Peyer's patch (tissue), 4 donors: ENCODE results near the gene OR51A2.

Source experiments
- POLR2A ChIP-seq, 2 donors: fragments of 450-650 bp; IDR thresholded peaks; one replicate each; pipeline ENCODE4 v1.5.1; 2017; ENCODE audit warnings: antibody characterized with exemption in 2 of 2, mild to moderate bottlenecking in 2 of 2, moderate library complexity in 2 of 2
- TF ChIP-seq, protein P1 (sequence below), 6 experiments: fragments of 450-650 bp in 4 of 6; fragments of 200-600 bp in 2 of 6; sonication (generic) in 1 of 6; IDR thresholded peaks; one replicate each; pipeline ENCODE4 v1.5.1; 2017 to 2019; ENCODE audit warnings: antibody characterized with exemption in 6 of 6, mild to moderate bottlenecking in 3 of 6, moderate library complexity in 1 of 6

DNA sequence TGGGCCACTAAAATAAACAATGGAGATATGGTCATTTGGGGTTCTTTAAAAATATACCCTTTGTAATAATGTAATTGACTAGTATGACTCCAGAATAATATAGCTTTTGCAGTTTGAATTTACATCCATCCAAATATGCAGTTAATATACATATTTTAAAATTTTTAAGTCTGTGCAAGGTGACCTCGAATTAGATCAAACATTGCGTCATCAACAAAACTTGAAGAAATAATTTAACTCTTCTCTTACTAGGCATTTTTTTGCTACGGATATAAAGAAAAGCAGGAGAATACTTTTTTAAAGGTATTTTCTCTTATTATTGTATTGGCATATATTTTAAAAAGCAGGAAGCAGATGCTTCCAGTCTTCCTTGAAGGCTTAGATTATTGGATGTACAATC, 18.8 kb downstream of the OR51A2 start:
- TF ChIP-seq, protein P1, sequence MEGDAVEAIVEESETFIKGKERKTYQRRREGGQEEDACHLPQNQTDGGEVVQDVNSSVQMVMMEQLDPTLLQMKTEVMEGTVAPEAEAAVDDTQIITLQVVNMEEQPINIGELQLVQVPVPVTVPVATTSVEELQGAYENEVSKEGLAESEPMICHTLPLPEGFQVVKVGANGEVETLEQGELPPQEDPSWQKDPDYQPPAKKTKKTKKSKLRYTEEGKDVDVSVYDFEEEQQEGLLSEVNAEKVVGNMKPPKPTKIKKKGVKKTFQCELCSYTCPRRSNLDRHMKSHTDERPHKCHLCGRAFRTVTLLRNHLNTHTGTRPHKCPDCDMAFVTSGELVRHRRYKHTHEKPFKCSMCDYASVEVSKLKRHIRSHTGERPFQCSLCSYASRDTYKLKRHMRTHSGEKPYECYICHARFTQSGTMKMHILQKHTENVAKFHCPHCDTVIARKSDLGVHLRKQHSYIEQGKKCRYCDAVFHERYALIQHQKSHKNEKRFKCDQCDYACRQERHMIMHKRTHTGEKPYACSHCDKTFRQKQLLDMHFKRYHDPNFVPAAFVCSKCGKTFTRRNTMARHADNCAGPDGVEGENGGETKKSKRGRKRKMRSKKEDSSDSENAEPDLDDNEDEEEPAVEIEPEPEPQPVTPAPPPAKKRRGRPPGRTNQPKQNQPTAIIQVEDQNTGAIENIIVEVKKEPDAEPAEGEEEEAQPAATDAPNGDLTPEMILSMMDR (IDR thresholded peaks at IDR 0.05), result no peak
- no peak for TF ChIP-seq POLR2A (IDR thresholded peaks at IDR 0.05)
